GM18867 (cell line): ENCODE results near the gene MYPN.
"Not testable (repeated sequence)": the region's sequence is repeated elsewhere in the genome, so short reads cannot be mapped to it uniquely, and the experiment has no call there.

Source experiments
- ATAC-seq: cut with Tn5 transposase; IDR thresholded peaks from one replicate; pipeline ENCODE4 v1.9.1; 2021; ENCODE audit warnings: mild to moderate bottlenecking, moderate library complexity; ENCODE audit not compliant: unreplicated experiment

Gene MYPN

GRCh38 chr10:68109331-68109730 lies at the start of gene MYPN:
Gene MYPN (plus strand): TSS chr10:68109488. CDS start chr10:68121439, 11,951 bp downstream.
- no peak for ATAC-seq

- ATAC-seq, result no peak
These were observed 42.3 kb upstream of the MYPN start for GRCh38 chr10:68067029-68067428.

- ATAC-seq, result no peak
These were observed 41.8 kb upstream of the MYPN start for GRCh38 chr10:68067508-68067907.

- no peak for ATAC-seq
These were observed 35.7 kb upstream of the MYPN start for GRCh38 chr10:68073631-68074030.

GRCh38 chr10:68074031-68074774 lies 35.1 kb upstream of the MYPN start:
- no peak for ATAC-seq

GRCh38 chr10:68074775-68075549 lies 34.3 kb upstream of the MYPN start, which contains the start of gene HERC4:
Gene HERC4 (minus strand): TSS chr10:68075283. CDS start chr10:68073108, 2,175 bp downstream.
- ATAC-seq, result peak; percentile 87

- ATAC-seq, result no peak
These were observed 33.7 kb upstream of the MYPN start for GRCh38 chr10:68075550-68076004.

- ATAC-seq, result not testable (repeated sequence)
These were observed 33.2 kb upstream of the MYPN start for GRCh38 chr10:68076081-68076480.

GRCh38 chr10:68077026-68077425 lies 32.3 kb upstream of the MYPN start:
- ATAC-seq, result no peak

GRCh38 chr10:68079434-68079833 lies 29.9 kb upstream of the MYPN start:
- no peak for ATAC-seq

- no peak for ATAC-seq
These were observed 28.3 kb upstream of the MYPN start for GRCh38 chr10:68080853-68081431.

- no peak for ATAC-seq
These were observed 27.4 kb upstream of the MYPN start for GRCh38 chr10:68081916-68082315.

GRCh38 chr10:68082872-68083271 lies 26.4 kb upstream of the MYPN start:
- ATAC-seq, result no peak

GRCh38 chr10:68083953-68084352 lies 25.3 kb upstream of the MYPN start:
- ATAC-seq, result no peak

GRCh38 chr10:68084469-68084868 lies 24.8 kb upstream of the MYPN start:
- no peak for ATAC-seq

GRCh38 chr10:68086011-68086410 lies 23.3 kb upstream of the MYPN start:
- ATAC-seq, result no peak

- ATAC-seq, result no peak
These were observed 22.2 kb upstream of the MYPN start for GRCh38 chr10:68086910-68087684.

GRCh38 chr10:68087685-68088401 lies 21.4 kb upstream of the MYPN start:
- no peak for ATAC-seq

GRCh38 chr10:68088740-68089139 lies 20.5 kb upstream of the MYPN start:
- no peak for ATAC-seq

- no peak for ATAC-seq
These were observed 18.7 kb upstream of the MYPN start for GRCh38 chr10:68090586-68090985.
